Measurements from ENCODE around the gene NELFB. TPM values are rescaled to one million over a fixed set of nuclear protein-coding genes. Genes with fewer than 3 reads are reported as not detected.

Gene NELFB
- total RNA-seq, 1 experiment from 2014 or later: 71.7 TPM

DNA sequence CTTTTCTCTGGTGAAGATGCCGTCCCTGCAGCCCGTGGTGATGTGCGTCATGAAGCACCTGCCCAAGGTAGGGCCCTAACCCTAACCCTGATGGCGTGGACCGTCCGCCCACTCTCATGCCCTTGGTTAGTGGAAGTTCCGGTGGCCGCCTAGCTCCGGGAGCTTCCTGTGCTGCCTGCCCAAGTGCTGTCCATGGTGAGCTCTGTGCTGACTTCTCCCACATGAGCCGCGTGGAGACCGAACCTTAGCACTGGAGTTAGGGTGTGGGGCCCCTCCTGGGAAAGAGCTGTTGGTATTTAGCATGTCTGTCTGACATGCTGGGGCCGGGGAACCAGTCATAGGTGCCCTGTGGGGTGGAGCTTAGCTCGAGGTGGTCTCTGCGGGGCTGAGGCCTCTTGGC lies 1.2 kb downstream of the NELFB start:
- Histone ChIP-seq H3K79me1 (ENCODE audit: insufficient read depth, low read depth, low read length, poor library complexity, severe bottlenecking) (peaks cover 5% of the 10 kb centered on the region), H3K23me2 (ENCODE audit: insufficient read length, low read depth, low read length, poor library complexity, severe bottlenecking) (peaks cover 14% of the 10 kb centered on the region), H3T11ph (ENCODE audit: low read length) (no peak overlapping the region), H2AK5ac (ENCODE audit: insufficient read length, low read length) (no peak overlapping the region), H3K27me3 (ENCODE audit: insufficient read depth, low read length) (no peaks in the 10 kb centered on the region), H3K9ac (ENCODE audit: extremely low read depth, insufficient read length, low read length) (peak overlapping the region; percentile 43), H3K4me1 (ENCODE audit: insufficient read depth, low read length) (no peaks in the 10 kb centered on the region), H3K18ac (ENCODE audit: insufficient read length, low read depth, low read length) (no peak overlapping the region), H3K14ac (ENCODE audit: insufficient read depth, low read length) (no peak overlapping the region), H3K23ac (ENCODE audit: insufficient read length, low read depth, low read length) (no peak overlapping the region), H4K8ac (replicated peaks; ENCODE audit: insufficient read length, low read depth, low read length) (no peak overlapping the region), H3K27ac (ENCODE audit: insufficient read length, low read depth, low read length) (no peak overlapping the region), H2BK120ac (ENCODE audit: low read depth, low read length, poor library complexity, severe bottlenecking) (no peak overlapping the region), H2BK5ac (ENCODE audit: insufficient read length, low read length) (no peak overlapping the region), H4K5ac (ENCODE audit: insufficient read length, low read depth, low read length) (no peak overlapping the region), H2AFZ (ENCODE audit: low read length) (no peak overlapping the region), H3K4me2 (ENCODE audit: insufficient read depth, insufficient read length, low read length) (peak overlapping the region; percentile 68), H3K4ac (ENCODE audit: low read depth, low read length) (no peak overlapping the region), H4K91ac (ENCODE audit: insufficient read length, low read depth, low read length) (no peak overlapping the region), H2BK20ac (ENCODE audit: low read depth, low read length, poor library complexity, severe bottlenecking) (no peak overlapping the region), H3K56ac (ENCODE audit: insufficient read length, low read depth, low read length) (no peak overlapping the region), H2BK15ac (ENCODE audit: low read depth, low read length) (no peak overlapping the region), H4K20me1 (ENCODE audit: control insufficient read depth, insufficient read depth, insufficient read length) (no peaks in the 10 kb centered on the region), H2BK12ac (ENCODE audit: insufficient read length, low read depth, low read length) (no peak overlapping the region), H3K9me3 (ENCODE audit: control insufficient read depth, low read depth, low read length) (no peaks in the 10 kb centered on the region), H3K79me2 (ENCODE audit: insufficient read depth, low read length) (peaks cover 6% of the 10 kb centered on the region; the same call in 1 of the 2 replicates)
- WGBS (ENCODE audit: extremely low coverage, insufficient read length, low lambda C conversion rate): no CpG with 5 or more reads among the region's 15 CpGs
- Mint-ChIP-seq H3K27me3 (ENCODE audit: low read depth) (no peaks in the 10 kb centered on the region), H3K9me3 (no peaks in the 10 kb centered on the region; a peak in 1 of 5 replicates), H3K36me3 (ENCODE audit: insufficient read depth in 1 of 3, low read depth in 3 of 3) (peaks cover 16 to 27% (median 25%) of the 10 kb centered on the region in 3 experiments; a peak in 6 of 7 replicates), H3K4me1 (peaks cover 6 to 16% of the 10 kb centered on the region in 2 experiments), H3K27ac (peak overlapping the region in 1 of 3 experiments; percentile 18; a peak in 1 of 7 replicates), H3K4me3 (peak overlapping the region; percentile 84 to 91)
- TF ChIP-seq, protein P1, sequence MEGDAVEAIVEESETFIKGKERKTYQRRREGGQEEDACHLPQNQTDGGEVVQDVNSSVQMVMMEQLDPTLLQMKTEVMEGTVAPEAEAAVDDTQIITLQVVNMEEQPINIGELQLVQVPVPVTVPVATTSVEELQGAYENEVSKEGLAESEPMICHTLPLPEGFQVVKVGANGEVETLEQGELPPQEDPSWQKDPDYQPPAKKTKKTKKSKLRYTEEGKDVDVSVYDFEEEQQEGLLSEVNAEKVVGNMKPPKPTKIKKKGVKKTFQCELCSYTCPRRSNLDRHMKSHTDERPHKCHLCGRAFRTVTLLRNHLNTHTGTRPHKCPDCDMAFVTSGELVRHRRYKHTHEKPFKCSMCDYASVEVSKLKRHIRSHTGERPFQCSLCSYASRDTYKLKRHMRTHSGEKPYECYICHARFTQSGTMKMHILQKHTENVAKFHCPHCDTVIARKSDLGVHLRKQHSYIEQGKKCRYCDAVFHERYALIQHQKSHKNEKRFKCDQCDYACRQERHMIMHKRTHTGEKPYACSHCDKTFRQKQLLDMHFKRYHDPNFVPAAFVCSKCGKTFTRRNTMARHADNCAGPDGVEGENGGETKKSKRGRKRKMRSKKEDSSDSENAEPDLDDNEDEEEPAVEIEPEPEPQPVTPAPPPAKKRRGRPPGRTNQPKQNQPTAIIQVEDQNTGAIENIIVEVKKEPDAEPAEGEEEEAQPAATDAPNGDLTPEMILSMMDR (conservative IDR thresholded peaks at IDR 0.05): no peak
- DNase-seq: no peak

All from H9 (cell line).